DOHH2 (cell line): ENCODE data around the gene KCTD3.

Source experiments
- EZH2phosphoT487 ChIP-seq: fragments of 200-600 bp; sonication (generic); IDR thresholded peaks from 2 replicates; pipeline ENCODE4 v1.6.1; 2017; ENCODE audit warnings: borderline replicate concordance, mild to moderate bottlenecking, antibody characterized with exemption, low read length, moderate library complexity, mixed read lengths
- TF ChIP-seq, protein P1 (sequence below): fragments of 200-600 bp; sonication (generic); IDR thresholded peaks from one replicate; pipeline ENCODE4 v1.5.1; 2014; ENCODE audit warnings: antibody characterized with exemption, mild to moderate bottlenecking, low read depth, low read length; ENCODE audit not compliant: poor library complexity, severe bottlenecking

DNA sequence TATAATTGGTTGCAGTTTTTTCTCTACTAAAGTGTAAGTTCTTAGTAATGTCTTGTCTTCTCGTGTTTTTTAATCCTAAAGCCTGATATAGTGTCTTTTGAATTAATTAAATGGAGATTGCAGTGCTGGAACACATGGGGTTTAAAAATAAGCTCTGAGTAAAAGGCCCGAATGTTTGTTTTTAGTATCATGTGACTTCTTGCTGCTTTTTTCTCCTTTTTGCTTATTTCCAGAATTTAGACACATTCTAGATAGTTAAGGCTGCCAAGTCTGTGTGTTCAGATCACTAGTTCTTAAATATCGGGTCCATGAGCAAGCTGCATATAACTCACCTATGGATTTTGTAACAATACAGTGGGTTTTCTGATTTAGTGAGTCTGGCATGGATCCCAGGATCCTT is 27.5 kb downstream of the KCTD3 start:
- TF ChIP-seq, protein P1, sequence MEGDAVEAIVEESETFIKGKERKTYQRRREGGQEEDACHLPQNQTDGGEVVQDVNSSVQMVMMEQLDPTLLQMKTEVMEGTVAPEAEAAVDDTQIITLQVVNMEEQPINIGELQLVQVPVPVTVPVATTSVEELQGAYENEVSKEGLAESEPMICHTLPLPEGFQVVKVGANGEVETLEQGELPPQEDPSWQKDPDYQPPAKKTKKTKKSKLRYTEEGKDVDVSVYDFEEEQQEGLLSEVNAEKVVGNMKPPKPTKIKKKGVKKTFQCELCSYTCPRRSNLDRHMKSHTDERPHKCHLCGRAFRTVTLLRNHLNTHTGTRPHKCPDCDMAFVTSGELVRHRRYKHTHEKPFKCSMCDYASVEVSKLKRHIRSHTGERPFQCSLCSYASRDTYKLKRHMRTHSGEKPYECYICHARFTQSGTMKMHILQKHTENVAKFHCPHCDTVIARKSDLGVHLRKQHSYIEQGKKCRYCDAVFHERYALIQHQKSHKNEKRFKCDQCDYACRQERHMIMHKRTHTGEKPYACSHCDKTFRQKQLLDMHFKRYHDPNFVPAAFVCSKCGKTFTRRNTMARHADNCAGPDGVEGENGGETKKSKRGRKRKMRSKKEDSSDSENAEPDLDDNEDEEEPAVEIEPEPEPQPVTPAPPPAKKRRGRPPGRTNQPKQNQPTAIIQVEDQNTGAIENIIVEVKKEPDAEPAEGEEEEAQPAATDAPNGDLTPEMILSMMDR: no peak
- no peak for TF ChIP-seq EZH2phosphoT487
